IMR-90 (cell line): ENCODE results near the gene GNG7. TPM values are rescaled to one million over a fixed set of nuclear protein-coding genes. Genes with fewer than 3 reads are reported as not detected.

ENCODE experiments used
- ATAC-seq: fragments of 200-7000 bp; cut with Tn5 transposase; 2 replicates; pipeline ENCODE4 v1.9.1; 2020; ENCODE audit warnings: low read depth, mild to moderate bottlenecking, moderate library complexity
- BruUV-seq: library from RNA; stranded (reverse); fragments of 400-500 nt; replicated peaks from 2 replicates; lab custom pipeline; 2021; lab: Mats Ljungman, UMichigan
- CTCF ChIA-PET: fragments of 300-600 bp; formaldehyde crosslinking; extraction: SDS; loops from one replicate; lab custom pipeline; 2021; ENCODE audit warnings: antibody characterized with exemption; lab: Yijun Ruan, JAX
- POLR2A ChIA-PET: fragments of 300-600 bp; sonication (Branson Sonifier 250); formaldehyde crosslinking; loops from one replicate; lab custom pipeline; 2022; ENCODE audit warnings: antibody characterized with exemption; ENCODE audit not compliant: unreplicated experiment; lab: Charles Lee
- DNase-seq: peaks from one replicate; pipeline ENCODE4 v3.0.0; 2013
- H2AFZ ChIP-seq: replicated peaks from 2 replicates; pipeline ENCODE3; 2013; ENCODE audit warnings: low read length, mild to moderate bottlenecking; ENCODE audit not compliant: poor library complexity
- H2AK5ac ChIP-seq: 2 replicates; pipeline ENCODE4 v1.6.1; 2013; ENCODE audit warnings: low read depth, low read length, inconsistent platforms
- H2AK9ac ChIP-seq: replicated peaks from 2 replicates; pipeline ENCODE3; 2013; ENCODE audit warnings: mild to moderate bottlenecking, low read depth, low read length, moderate library complexity; ENCODE audit not compliant: poor library complexity
- H2BK120ac ChIP-seq: 2 replicates; pipeline ENCODE4 v1.6.1; 2013; ENCODE audit warnings: low read depth, low read length, inconsistent platforms
- H2BK15ac ChIP-seq: 3 replicates; pipeline ENCODE4 v1.6.1; 2013; ENCODE audit warnings: low read depth, low read length, inconsistent platforms
- H2BK20ac ChIP-seq: 2 replicates; pipeline ENCODE4 v1.6.1; 2013; ENCODE audit warnings: low read depth, mild to moderate bottlenecking, inconsistent platforms, low read length, moderate library complexity
- H2BK5ac ChIP-seq: 2 replicates; pipeline ENCODE4 v1.6.1; 2013; ENCODE audit warnings: mild to moderate bottlenecking, low read depth, low read length, inconsistent platforms; ENCODE audit not compliant: poor library complexity, severe bottlenecking
- H3K14ac ChIP-seq: replicated peaks from 2 replicates; pipeline ENCODE4 v1.6.1; 2013; ENCODE audit warnings: low read depth, low read length, inconsistent platforms
- H3K18ac ChIP-seq: 2 replicates; pipeline ENCODE4 v1.6.1; 2013; ENCODE audit warnings: low read depth, low read length, control low read depth
- H3K23ac ChIP-seq: 2 replicates; pipeline ENCODE4 v1.6.1; 2013; ENCODE audit warnings: low read depth, low read length, inconsistent platforms
- H3K27ac ChIP-seq: 2 replicates; pipeline ENCODE4 v1.5.1; 2013; ENCODE audit warnings: mild to moderate bottlenecking, control low read depth, low read length; ENCODE audit not compliant: insufficient read depth
- H3K27me3 ChIP-seq: 2 replicates; pipeline ENCODE4 v1.6.1; 2013; ENCODE audit warnings: low read length; ENCODE audit not compliant: control insufficient read depth, insufficient read depth
- H3K36me3 ChIP-seq: 2 replicates; pipeline ENCODE4 v1.6.1; 2013; ENCODE audit warnings: low read length, mixed read lengths; ENCODE audit not compliant: control insufficient read depth, insufficient read depth
- H3K4ac ChIP-seq: 2 replicates; pipeline ENCODE4 v1.6.1; 2013; ENCODE audit warnings: low read depth, low read length, inconsistent platforms
- H3K4me1 ChIP-seq: 2 replicates; pipeline ENCODE4 v1.6.1; 2013; ENCODE audit warnings: low read length, mixed read lengths; ENCODE audit not compliant: control insufficient read depth, insufficient read depth
- H3K4me2 ChIP-seq: 2 replicates; pipeline ENCODE4 v1.6.1; 2013; ENCODE audit warnings: low read depth, mild to moderate bottlenecking, control low read depth, low read length, moderate library complexity
- H3K4me3 ChIP-seq: 2 replicates; pipeline ENCODE4 v1.5.1; 2013; ENCODE audit warnings: low read depth, mild to moderate bottlenecking, control low read depth, low read length, moderate library complexity; ENCODE audit not compliant: insufficient read depth
- H3K56ac ChIP-seq: 2 replicates; pipeline ENCODE4 v1.6.1; 2013; ENCODE audit warnings: low read length, inconsistent platforms; ENCODE audit not compliant: insufficient read depth; ENCODE audit errors: extremely low read depth
- H3K79me1 ChIP-seq, 2 experiments: 2 replicates each; pipeline ENCODE4 v1.6.1; 2013; ENCODE audit warnings: low read length in 2 of 2, inconsistent platforms in 1 of 2, low read depth in 1 of 2
- H3K9ac ChIP-seq: 2 replicates; pipeline ENCODE4 v1.6.1; 2013; ENCODE audit warnings: low read depth, low read length, control low read depth
- H3K9me1 ChIP-seq: 2 replicates; pipeline ENCODE4 v1.6.1; 2013; ENCODE audit warnings: low read length, inconsistent platforms; ENCODE audit not compliant: insufficient read depth
- H3K9me3 ChIP-seq: 2 replicates; pipeline ENCODE4 v1.6.1; 2013; ENCODE audit warnings: low read length; ENCODE audit not compliant: control insufficient read depth, insufficient read depth
- H4K20me1 ChIP-seq: 2 replicates; pipeline ENCODE4 v1.6.1; 2013; ENCODE audit warnings: low read length, inconsistent platforms; ENCODE audit not compliant: insufficient read depth
- H4K5ac ChIP-seq: 2 replicates; pipeline ENCODE4 v1.6.1; 2013; ENCODE audit warnings: mild to moderate bottlenecking, low read depth, low read length, control low read depth
- H4K8ac ChIP-seq, 2 experiments: 2 replicates each; pipeline ENCODE4 v1.6.1; 2013; ENCODE audit warnings: low read depth in 2 of 2, low read length in 2 of 2, control low read depth in 1 of 2, inconsistent platforms in 1 of 2
- H4K91ac ChIP-seq: 2 replicates; pipeline ENCODE4 v1.6.1; 2013; ENCODE audit warnings: low read depth, low read length, inconsistent platforms; ENCODE audit not compliant: insufficient read depth
- BHLHE40 ChIP-seq: fragments of 150-350 bp; IDR thresholded peaks from 2 replicates; pipeline ENCODE4 v1.6.1; 2016; ENCODE audit warnings: mild to moderate bottlenecking, low read depth, low read length
- CEBPB ChIP-seq: IDR thresholded peaks from 2 replicates; pipeline ENCODE4 v1.6.1; 2012; ENCODE audit warnings: low read depth, low read length, improper control_type of control experiment
- CHD1 ChIP-seq: IDR thresholded peaks from 2 replicates; pipeline ENCODE4 v1.6.1; 2012; ENCODE audit warnings: low read depth, low read length, improper control_type of control experiment
- FOS ChIP-seq: fragments of 150-350 bp; IDR thresholded peaks from 2 replicates; pipeline ENCODE4 v1.6.1; 2016; ENCODE audit warnings: low read depth, low read length
- MAFK ChIP-seq: IDR thresholded peaks from 2 replicates; pipeline ENCODE4 v1.6.1; 2012; ENCODE audit warnings: low read depth, low read length, improper control_type of control experiment
- MAZ ChIP-seq: IDR thresholded peaks from 2 replicates; pipeline ENCODE4 v1.6.1; 2012; ENCODE audit warnings: low read depth, mild to moderate bottlenecking, low read length, improper control_type of control experiment, moderate library complexity, borderline replicate concordance
- MXI1 ChIP-seq: IDR thresholded peaks from 2 replicates; pipeline ENCODE4 v1.6.1; 2012; ENCODE audit warnings: low read depth, mild to moderate bottlenecking, low read length, moderate library complexity, borderline replicate concordance
- NFE2L2 ChIP-seq: fragments of 150-350 bp; IDR thresholded peaks from 2 replicates; pipeline ENCODE4 v1.6.1; 2016; ENCODE audit warnings: low read depth, mild to moderate bottlenecking, low read length
- POLR2A ChIP-seq: IDR thresholded peaks from 2 replicates; pipeline ENCODE4 v1.6.1; 2012; ENCODE audit warnings: mild to moderate bottlenecking, low read depth, low read length
- RAD21 ChIP-seq: IDR thresholded peaks from 2 replicates; pipeline ENCODE4 v1.6.1; 2012; ENCODE audit warnings: low read length, improper control_type of control experiment
- RCOR1 ChIP-seq: IDR thresholded peaks from 2 replicates; pipeline ENCODE4 v1.6.1; 2012; ENCODE audit warnings: mild to moderate bottlenecking, low read length, improper control_type of control experiment; ENCODE audit not compliant: insufficient replicate concordance
- RFX5 ChIP-seq: IDR thresholded peaks from 2 replicates; pipeline ENCODE4 v1.8.0; 2012; ENCODE audit warnings: low read depth, mild to moderate bottlenecking, low read length, moderate library complexity
- SMC3 ChIP-seq: fragments of 150-350 bp; IDR thresholded peaks from 2 replicates; pipeline ENCODE4 v1.6.1; 2016; ENCODE audit warnings: low read depth, mild to moderate bottlenecking, antibody characterized with exemption, low read length, moderate library complexity
- WGBS, 2 experiments: methylation state at CpG; one replicate each; pipeline versions ENCODE4 v1.1.5 to v1.1.7; 2013; ENCODE audit warnings: missing lambda C conversion rate in 2 of 2; ENCODE audit not compliant: insufficient read length in 1 of 2; ENCODE audit errors: extremely low coverage in 2 of 2; 5-methylcytosine and 5-hydroxymethylcytosine counted together
- dilution Hi-C: fragments of 300-500 bp; cut with HindIII; formaldehyde crosslinking; loops from one replicate; pipeline ENCODE4 v1.14.3; 2018; ENCODE audit warnings: low sequenced_read_pairs; ENCODE audit not compliant: unreplicated experiment
- in situ Hi-C: fragments of 300-500 bp; cut with MboI; formaldehyde crosslinking; loops from 3 replicates; pipeline ENCODE4 v1.14.3; 2019; ENCODE audit warnings: low sequenced_read_pairs, inconsistent platforms, mixed read lengths
- intact Hi-C: fragments of 100-400 bp; cut with micrococcal nuclease; formaldehyde crosslinking; loops from 2 replicates; pipeline ENCODE4 v1.10.0; 2022
- polyA plus RNA-seq, 3 experiments: library from polyadenylated mRNA; depleted of rRNA; stranded (reverse); fragments of >200 nt; gene quantifications; 2 replicates each; pipeline ENCODE4 v1.2.3, GENCODE V29; 2012; ENCODE audit warnings: low replicate concordance in 1 of 3
- total RNA-seq: library from RNA; depleted of rRNA; stranded (reverse); fragments of >200 nt; gene quantifications from 2 replicates; pipeline ENCODE4 v1.2.3, GENCODE V29; 2012
- TF ChIP-seq, protein P1 (sequence below): fragments of 150-350 bp; IDR thresholded peaks from 2 replicates; pipeline ENCODE4 v1.6.1; 2016; ENCODE audit warnings: low read depth, mild to moderate bottlenecking, low read length, moderate library complexity, borderline replicate concordance
- TF ChIP-seq, protein P2 (sequence below): fragments of 150-350 bp; IDR thresholded peaks from 2 replicates; pipeline ENCODE4 v1.6.1; 2017; ENCODE audit warnings: mild to moderate bottlenecking, antibody characterized with exemption, low read length, low read depth
- TF ChIP-seq, protein P3 (sequence below): conservative IDR thresholded peaks from 2 replicates; pipeline ENCODE4 v1.5.1; 2012; ENCODE audit warnings: mild to moderate bottlenecking, low read depth, low read length, improper control_type of control experiment

Gene GNG7
- total and polyA plus RNA-seq, 2 of the 4 experiments (the other 2 are of a cell fraction), result under 0.01 to 0.21 TPM

DNA sequence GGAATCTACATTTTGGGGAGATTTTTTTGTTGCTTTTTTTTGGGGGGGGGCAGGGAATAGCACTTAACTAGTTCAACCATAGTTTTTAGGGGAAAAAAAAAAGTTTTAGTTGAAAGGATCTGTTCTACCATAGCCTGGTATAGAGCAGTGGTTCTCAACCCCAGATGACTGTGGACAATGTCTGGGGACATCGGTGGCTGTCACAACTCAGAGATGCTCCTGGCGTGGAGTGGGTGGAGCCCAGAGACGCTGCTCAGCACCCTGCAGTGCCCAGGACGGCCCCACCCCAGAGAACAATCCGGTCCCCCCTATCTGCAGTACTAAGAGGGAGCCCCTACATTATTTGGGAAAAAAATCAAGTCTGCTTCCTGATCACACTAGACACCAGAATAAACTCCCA, 8.3 kb downstream of the GNG7 start:
- DNase-seq, result no peak
- no peaks in the 10 kb centered on the region for H3K36me3 ChIP-seq
- no peak overlapping the region for H3K56ac ChIP-seq
- in situ Hi-C loops, result no loop called here
- H2BK20ac ChIP-seq, result no peak overlapping the region
- H2AK9ac ChIP-seq, result no peak overlapping the region
- no TSS peak for BruUV-seq
- no peaks in the 10 kb centered on the region for H3K4me1 ChIP-seq
- peaks cover 27% of the 10 kb centered on the region for H3K27me3 ChIP-seq
- no peak overlapping the region for H2BK120ac ChIP-seq
- no peak overlapping the region for H2AK5ac ChIP-seq
- H2BK15ac ChIP-seq, result no peak overlapping the region
- intact Hi-C loops, result no loop called here
- ChIA-PET POLR2A (no interaction called here), CTCF (no interaction called here)
- H2AFZ ChIP-seq, result no peak overlapping the region
- H2BK5ac ChIP-seq, result no peak overlapping the region
- H4K20me1 ChIP-seq, result no peaks in the 10 kb centered on the region; the same call in 1 of the 2 replicates
- TF ChIP-seq CEBPB, result no peak
- TF ChIP-seq RFX5, result no peak
- TF ChIP-seq RCOR1, result no peak
- TF ChIP-seq, protein P1, sequence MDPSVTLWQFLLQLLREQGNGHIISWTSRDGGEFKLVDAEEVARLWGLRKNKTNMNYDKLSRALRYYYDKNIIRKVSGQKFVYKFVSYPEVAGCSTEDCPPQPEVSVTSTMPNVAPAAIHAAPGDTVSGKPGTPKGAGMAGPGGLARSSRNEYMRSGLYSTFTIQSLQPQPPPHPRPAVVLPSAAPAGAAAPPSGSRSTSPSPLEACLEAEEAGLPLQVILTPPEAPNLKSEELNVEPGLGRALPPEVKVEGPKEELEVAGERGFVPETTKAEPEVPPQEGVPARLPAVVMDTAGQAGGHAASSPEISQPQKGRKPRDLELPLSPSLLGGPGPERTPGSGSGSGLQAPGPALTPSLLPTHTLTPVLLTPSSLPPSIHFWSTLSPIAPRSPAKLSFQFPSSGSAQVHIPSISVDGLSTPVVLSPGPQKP, result no peak
- no peak for TF ChIP-seq MXI1
- no peak for TF ChIP-seq SMC3
- TF ChIP-seq, protein P2, sequence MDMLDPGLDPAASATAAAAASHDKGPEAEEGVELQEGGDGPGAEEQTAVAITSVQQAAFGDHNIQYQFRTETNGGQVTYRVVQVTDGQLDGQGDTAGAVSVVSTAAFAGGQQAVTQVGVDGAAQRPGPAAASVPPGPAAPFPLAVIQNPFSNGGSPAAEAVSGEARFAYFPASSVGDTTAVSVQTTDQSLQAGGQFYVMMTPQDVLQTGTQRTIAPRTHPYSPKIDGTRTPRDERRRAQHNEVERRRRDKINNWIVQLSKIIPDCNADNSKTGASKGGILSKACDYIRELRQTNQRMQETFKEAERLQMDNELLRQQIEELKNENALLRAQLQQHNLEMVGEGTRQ, result no peak
- no peak for TF ChIP-seq RAD21
- TF ChIP-seq MAZ, result no peak
- TF ChIP-seq, protein P3, sequence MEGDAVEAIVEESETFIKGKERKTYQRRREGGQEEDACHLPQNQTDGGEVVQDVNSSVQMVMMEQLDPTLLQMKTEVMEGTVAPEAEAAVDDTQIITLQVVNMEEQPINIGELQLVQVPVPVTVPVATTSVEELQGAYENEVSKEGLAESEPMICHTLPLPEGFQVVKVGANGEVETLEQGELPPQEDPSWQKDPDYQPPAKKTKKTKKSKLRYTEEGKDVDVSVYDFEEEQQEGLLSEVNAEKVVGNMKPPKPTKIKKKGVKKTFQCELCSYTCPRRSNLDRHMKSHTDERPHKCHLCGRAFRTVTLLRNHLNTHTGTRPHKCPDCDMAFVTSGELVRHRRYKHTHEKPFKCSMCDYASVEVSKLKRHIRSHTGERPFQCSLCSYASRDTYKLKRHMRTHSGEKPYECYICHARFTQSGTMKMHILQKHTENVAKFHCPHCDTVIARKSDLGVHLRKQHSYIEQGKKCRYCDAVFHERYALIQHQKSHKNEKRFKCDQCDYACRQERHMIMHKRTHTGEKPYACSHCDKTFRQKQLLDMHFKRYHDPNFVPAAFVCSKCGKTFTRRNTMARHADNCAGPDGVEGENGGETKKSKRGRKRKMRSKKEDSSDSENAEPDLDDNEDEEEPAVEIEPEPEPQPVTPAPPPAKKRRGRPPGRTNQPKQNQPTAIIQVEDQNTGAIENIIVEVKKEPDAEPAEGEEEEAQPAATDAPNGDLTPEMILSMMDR, result no peak
- TF ChIP-seq CHD1, result no peak
- no peak for TF ChIP-seq MAFK
- no peak for TF ChIP-seq POLR2A
- TF ChIP-seq NFE2L2, result no peak
- TF ChIP-seq BHLHE40, result no peak
- no peak for TF ChIP-seq FOS
- H4K8ac ChIP-seq, result no peak overlapping the region
- dilution Hi-C loops, result no loop called here
- H3K79me1 ChIP-seq, result no peaks in the 10 kb centered on the region
- no CpG with 5 or more reads among the region's 5 CpGs for WGBS, 2 experiments
- H3K9me3 ChIP-seq, result no peaks in the 10 kb centered on the region
- H3K4ac ChIP-seq, result no peak overlapping the region
- no peak overlapping the region for H3K18ac ChIP-seq
- no peaks in the 10 kb centered on the region for H3K9me1 ChIP-seq
- no peak for ATAC-seq
- no peak overlapping the region for H3K23ac ChIP-seq
- H3K4me2 ChIP-seq, result no peak overlapping the region
- no peak overlapping the region for H3K27ac ChIP-seq
- no peak overlapping the region for H3K14ac ChIP-seq
- no peak overlapping the region for H3K9ac ChIP-seq
- H4K91ac ChIP-seq, result no peak overlapping the region
- no peak overlapping the region for H4K5ac ChIP-seq
- H3K4me3 ChIP-seq, result no peak overlapping the region
